H9 (cell line): Measurements from ENCODE around the gene CC2D2A. TPM values are rescaled to one million over a fixed set of nuclear protein-coding genes. Genes with fewer than 3 reads are reported as not detected.

Experiments used
- DNase-seq: peaks from one replicate; pipeline ENCODE4 v3.0.0-alpha.2; 2017
- H2AFZ ChIP-seq: one replicate; pipeline ENCODE4 v1.6.1; 2013; ENCODE audit warnings: mild to moderate bottlenecking, low read length, control low read depth, moderate library complexity
- H2AK5ac ChIP-seq: 2 replicates; pipeline ENCODE4 v1.6.1; 2013; ENCODE audit warnings: low read length, control low read depth, mixed read lengths; ENCODE audit not compliant: insufficient read length
- H2BK120ac ChIP-seq: one replicate; pipeline ENCODE4 v1.6.1; 2013; ENCODE audit warnings: low read depth, mild to moderate bottlenecking, low read length, control low read depth, inconsistent platforms; ENCODE audit not compliant: poor library complexity, severe bottlenecking
- H2BK12ac ChIP-seq: 2 replicates; pipeline ENCODE4 v1.6.1; 2013; ENCODE audit warnings: low read length, control low read depth, mixed read lengths, low read depth; ENCODE audit not compliant: insufficient read length
- H2BK15ac ChIP-seq: 2 replicates; pipeline ENCODE4 v1.6.1; 2013; ENCODE audit warnings: low read depth, low read length, control low read depth
- H2BK20ac ChIP-seq: one replicate; pipeline ENCODE4 v1.6.1; 2013; ENCODE audit warnings: low read depth, mild to moderate bottlenecking, low read length, control low read depth, inconsistent platforms; ENCODE audit not compliant: poor library complexity, severe bottlenecking
- H2BK5ac ChIP-seq: 2 replicates; pipeline ENCODE4 v1.6.1; 2013; ENCODE audit warnings: low read length, control low read depth, mixed read lengths; ENCODE audit not compliant: insufficient read length
- H3K14ac ChIP-seq: 2 replicates; pipeline ENCODE4 v1.6.1; 2013; ENCODE audit warnings: low read length, control low read depth; ENCODE audit not compliant: insufficient read depth
- H3K18ac ChIP-seq: 2 replicates; pipeline ENCODE4 v1.6.1; 2013; ENCODE audit warnings: low read depth, mild to moderate bottlenecking, mixed read lengths, low read length, control low read depth; ENCODE audit not compliant: insufficient read length
- H3K23ac ChIP-seq: 2 replicates; pipeline ENCODE4 v1.6.1; 2013; ENCODE audit warnings: low read length, control low read depth, mixed read lengths, low read depth; ENCODE audit not compliant: insufficient read length
- H3K23me2 ChIP-seq: 2 replicates; pipeline ENCODE4 v1.6.1; 2013; ENCODE audit warnings: low read depth, mild to moderate bottlenecking, mixed read lengths, low read length, control low read depth; ENCODE audit not compliant: insufficient read length, poor library complexity, severe bottlenecking
- H3K27ac ChIP-seq: 2 replicates; pipeline ENCODE4 v1.5.1; 2013; ENCODE audit warnings: low read length, control low read depth, mixed read lengths, low read depth; ENCODE audit not compliant: insufficient read length
- H3K27me3 ChIP-seq: 2 replicates; pipeline ENCODE4 v1.6.1; 2013; ENCODE audit warnings: low read length, control low read depth, inconsistent platforms; ENCODE audit not compliant: insufficient read depth
- H3K4ac ChIP-seq: 2 replicates; pipeline ENCODE4 v1.6.1; 2013; ENCODE audit warnings: low read depth, mild to moderate bottlenecking, control low read depth, inconsistent platforms, low read length, moderate library complexity
- H3K4me1 ChIP-seq: 2 replicates; pipeline ENCODE4 v1.6.1; 2013; ENCODE audit warnings: low read length, control low read depth, inconsistent platforms; ENCODE audit not compliant: insufficient read depth
- H3K4me2 ChIP-seq: 2 replicates; pipeline ENCODE4 v1.6.1; 2013; ENCODE audit warnings: low read length, control low read depth, mixed read lengths; ENCODE audit not compliant: insufficient read length, insufficient read depth
- H3K56ac ChIP-seq: 2 replicates; pipeline ENCODE4 v1.6.1; 2013; ENCODE audit warnings: low read depth, mild to moderate bottlenecking, mixed read lengths, low read length, control low read depth; ENCODE audit not compliant: insufficient read length
- H3K79me1 ChIP-seq: 2 replicates; pipeline ENCODE4 v1.6.1; 2013; ENCODE audit warnings: low read depth, mild to moderate bottlenecking, moderate library complexity, low read length, control low read depth, inconsistent platforms; ENCODE audit not compliant: insufficient read depth, poor library complexity, severe bottlenecking
- H3K79me2 ChIP-seq: 2 replicates; pipeline ENCODE4 v1.6.1; 2013; ENCODE audit warnings: low read length, control low read depth, inconsistent platforms; ENCODE audit not compliant: insufficient read depth
- H3K9ac ChIP-seq: 2 replicates; pipeline ENCODE4 v1.6.1; 2013; ENCODE audit warnings: low read length, control low read depth, mixed read lengths; ENCODE audit not compliant: insufficient read length; ENCODE audit errors: extremely low read depth
- H3K9me3 ChIP-seq: one replicate; pipeline ENCODE4 v1.6.1; 2013; ENCODE audit warnings: low read depth, low read length, inconsistent platforms; ENCODE audit not compliant: control insufficient read depth
- H3T11ph ChIP-seq: one replicate; pipeline ENCODE4 v1.6.1; 2013; ENCODE audit warnings: mild to moderate bottlenecking, low read length, control low read depth, inconsistent platforms
- H4K20me1 ChIP-seq: one replicate; pipeline ENCODE4 v1.6.1; 2013; ENCODE audit not compliant: control insufficient read depth, insufficient read length, insufficient read depth
- H4K5ac ChIP-seq: 2 replicates; pipeline ENCODE4 v1.6.1; 2013; ENCODE audit warnings: low read depth, mild to moderate bottlenecking, mixed read lengths, low read length, control low read depth; ENCODE audit not compliant: insufficient read length
- H4K8ac ChIP-seq: replicated peaks from 2 replicates; pipeline ENCODE4 v1.6.1; 2013; ENCODE audit warnings: low read length, control low read depth, mixed read lengths, low read depth; ENCODE audit not compliant: insufficient read length
- H4K91ac ChIP-seq: 2 replicates; pipeline ENCODE4 v1.6.1; 2013; ENCODE audit warnings: low read depth, mild to moderate bottlenecking, moderate library complexity, mixed read lengths, low read length, control low read depth; ENCODE audit not compliant: insufficient read length
- H3K27ac Mint-ChIP-seq, 3 experiments: 2 replicates in 2 of 3; 3 replicates in 1 of 3; pipeline ENCODE4 v1.8.0; 2020 to 2021; ENCODE audit warnings: mixed read lengths in 3 of 3, mild to moderate bottlenecking in 1 of 3, moderate library complexity in 1 of 3
- H3K27me3 Mint-ChIP-seq: 2 replicates; pipeline ENCODE4 v1.8.0; 2021; ENCODE audit warnings: low read depth, mild to moderate bottlenecking, moderate library complexity, mixed read lengths
- H3K36me3 Mint-ChIP-seq, 3 experiments: 2 replicates in 2 of 3; 3 replicates in 1 of 3; pipeline ENCODE4 v1.8.0; 2020 to 2021; ENCODE audit warnings: low read depth in 3 of 3, mixed read lengths in 3 of 3; ENCODE audit not compliant: insufficient read depth in 1 of 3
- H3K4me1 Mint-ChIP-seq, 2 experiments: 2 replicates each; pipeline ENCODE4 v1.8.0; 2020; ENCODE audit warnings: mixed read lengths in 2 of 2
- H3K4me3 Mint-ChIP-seq, 2 experiments: 2 replicates in 1 of 2; 3 replicates in 1 of 2; pipeline ENCODE4 v1.8.0; 2020 to 2021; ENCODE audit warnings: mild to moderate bottlenecking in 2 of 2, mixed read lengths in 2 of 2, moderate library complexity in 1 of 2
- H3K9me3 Mint-ChIP-seq, 2 experiments: 2 replicates in 1 of 2; 3 replicates in 1 of 2; pipeline ENCODE4 v1.8.0; 2020; ENCODE audit warnings: mild to moderate bottlenecking in 2 of 2, mixed read lengths in 2 of 2, moderate library complexity in 1 of 2
- WGBS: extraction: QIAGEN DNeasy Blood & Tissue Kit; methylation state at CpG from one replicate; pipeline ENCODE4 v1.1.7; 2013; ENCODE audit warnings: missing lambda C conversion rate, low lambda C conversion rate, mixed read lengths; ENCODE audit not compliant: insufficient read length; ENCODE audit errors: extremely low coverage; 5-methylcytosine and 5-hydroxymethylcytosine counted together
- total RNA-seq: library from RNA; stranded (reverse); gene quantifications from 2 replicates; pipeline ENCODE4 v1.2.1, GENCODE V29; 2021
- TF ChIP-seq, protein P1 (sequence below): fragments of 200-600 bp; sonication (generic); conservative IDR thresholded peaks from 3 replicates; pipeline ENCODE4 v1.8.0; 2021; ENCODE audit warnings: antibody characterized with exemption, mild to moderate bottlenecking

CC2D2A gene
- total RNA-seq, 1 experiment from 2014 or later: 10.4 TPM

DNA sequence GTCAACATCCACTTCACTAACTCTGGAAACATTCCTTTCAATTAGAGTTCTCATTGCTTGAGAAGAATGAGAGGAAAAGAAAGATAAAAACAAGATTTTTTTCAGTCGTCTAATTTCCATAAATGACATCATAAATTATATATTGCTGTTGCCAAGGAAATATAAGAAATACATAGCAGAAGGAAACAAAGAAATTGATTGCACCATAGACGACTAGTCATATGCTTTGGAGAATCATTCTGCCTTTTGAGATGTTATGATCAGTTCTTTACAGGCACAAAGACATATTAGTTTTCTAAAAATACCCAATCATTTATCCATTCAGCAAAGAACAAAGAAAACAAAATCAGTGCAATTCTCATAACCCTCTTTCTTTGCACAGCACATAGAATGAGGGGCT, 42.5 kb upstream of the CC2D2A start:
- TF ChIP-seq, protein P1, sequence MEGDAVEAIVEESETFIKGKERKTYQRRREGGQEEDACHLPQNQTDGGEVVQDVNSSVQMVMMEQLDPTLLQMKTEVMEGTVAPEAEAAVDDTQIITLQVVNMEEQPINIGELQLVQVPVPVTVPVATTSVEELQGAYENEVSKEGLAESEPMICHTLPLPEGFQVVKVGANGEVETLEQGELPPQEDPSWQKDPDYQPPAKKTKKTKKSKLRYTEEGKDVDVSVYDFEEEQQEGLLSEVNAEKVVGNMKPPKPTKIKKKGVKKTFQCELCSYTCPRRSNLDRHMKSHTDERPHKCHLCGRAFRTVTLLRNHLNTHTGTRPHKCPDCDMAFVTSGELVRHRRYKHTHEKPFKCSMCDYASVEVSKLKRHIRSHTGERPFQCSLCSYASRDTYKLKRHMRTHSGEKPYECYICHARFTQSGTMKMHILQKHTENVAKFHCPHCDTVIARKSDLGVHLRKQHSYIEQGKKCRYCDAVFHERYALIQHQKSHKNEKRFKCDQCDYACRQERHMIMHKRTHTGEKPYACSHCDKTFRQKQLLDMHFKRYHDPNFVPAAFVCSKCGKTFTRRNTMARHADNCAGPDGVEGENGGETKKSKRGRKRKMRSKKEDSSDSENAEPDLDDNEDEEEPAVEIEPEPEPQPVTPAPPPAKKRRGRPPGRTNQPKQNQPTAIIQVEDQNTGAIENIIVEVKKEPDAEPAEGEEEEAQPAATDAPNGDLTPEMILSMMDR: no peak
- no peaks in the 10 kb centered on the region for H3K79me2 ChIP-seq
- H3K36me3 Mint-ChIP-seq: no peaks in the 10 kb centered on the region; a peak in 1 of 7 replicates
- H2BK12ac ChIP-seq: no peak overlapping the region
- no peak overlapping the region for H3K18ac ChIP-seq
- H3K9ac ChIP-seq: no peak overlapping the region
- no peaks in the 10 kb centered on the region for H3K9me3 ChIP-seq
- H4K8ac ChIP-seq: no peak overlapping the region
- no peak overlapping the region for H2BK120ac ChIP-seq
- no peaks in the 10 kb centered on the region; a peak in 1 of 5 replicates for H3K9me3 Mint-ChIP-seq
- H3K79me1 ChIP-seq: no peaks in the 10 kb centered on the region
- no peak overlapping the region for H3K4me3 Mint-ChIP-seq
- DNase-seq: no peak
- no peaks in the 10 kb centered on the region for H3K4me1 ChIP-seq
- no peak overlapping the region for H3K27ac ChIP-seq
- no peak overlapping the region for H4K91ac ChIP-seq
- H3K27me3 ChIP-seq: no peaks in the 10 kb centered on the region; the same call in 1 of the 2 replicates
- no peak overlapping the region for H3K23ac ChIP-seq
- no peak overlapping the region for H2AK5ac ChIP-seq
- H4K20me1 ChIP-seq: no peaks in the 10 kb centered on the region
- WGBS: no CpG with 5 or more reads among the region's 2 CpGs
- no peak overlapping the region for H2BK15ac ChIP-seq
- H2BK20ac ChIP-seq: no peak overlapping the region
- H3K14ac ChIP-seq: no peak overlapping the region
- H3K4ac ChIP-seq: no peak overlapping the region
- H3K27ac Mint-ChIP-seq: no peak overlapping the region
- H2BK5ac ChIP-seq: no peak overlapping the region
- H4K5ac ChIP-seq: no peak overlapping the region
- H3K27me3 Mint-ChIP-seq: no peaks in the 10 kb centered on the region; the same call in 1 of the 2 replicates
- H3K4me2 ChIP-seq: no peak overlapping the region
- H3K23me2 ChIP-seq: no peaks in the 10 kb centered on the region
- no peak overlapping the region for H3K56ac ChIP-seq
- H3T11ph ChIP-seq: no peak overlapping the region
- no peaks in the 10 kb centered on the region for H3K4me1 Mint-ChIP-seq
- no peak overlapping the region for H2AFZ ChIP-seq
